Myocyte (in vitro differentiated cells): ENCODE data around the gene GBF1. TPM values are rescaled to one million over a fixed set of nuclear protein-coding genes. Genes with fewer than 3 reads are reported as not detected.

Source experiments
- DNase-seq: peaks from one replicate; pipeline ENCODE4 v3.0.0-alpha.2; 2012; ENCODE audit warnings: low read depth
- total RNA-seq: library from RNA; depleted of rRNA; stranded (reverse); fragments of >200 nt; gene quantifications from 2 replicates; pipeline ENCODE4 v1.2.3, GENCODE V29; 2014

GBF1 gene
- total RNA-seq, 1 donor from 2014 or later: 62.8 TPM

DNA sequence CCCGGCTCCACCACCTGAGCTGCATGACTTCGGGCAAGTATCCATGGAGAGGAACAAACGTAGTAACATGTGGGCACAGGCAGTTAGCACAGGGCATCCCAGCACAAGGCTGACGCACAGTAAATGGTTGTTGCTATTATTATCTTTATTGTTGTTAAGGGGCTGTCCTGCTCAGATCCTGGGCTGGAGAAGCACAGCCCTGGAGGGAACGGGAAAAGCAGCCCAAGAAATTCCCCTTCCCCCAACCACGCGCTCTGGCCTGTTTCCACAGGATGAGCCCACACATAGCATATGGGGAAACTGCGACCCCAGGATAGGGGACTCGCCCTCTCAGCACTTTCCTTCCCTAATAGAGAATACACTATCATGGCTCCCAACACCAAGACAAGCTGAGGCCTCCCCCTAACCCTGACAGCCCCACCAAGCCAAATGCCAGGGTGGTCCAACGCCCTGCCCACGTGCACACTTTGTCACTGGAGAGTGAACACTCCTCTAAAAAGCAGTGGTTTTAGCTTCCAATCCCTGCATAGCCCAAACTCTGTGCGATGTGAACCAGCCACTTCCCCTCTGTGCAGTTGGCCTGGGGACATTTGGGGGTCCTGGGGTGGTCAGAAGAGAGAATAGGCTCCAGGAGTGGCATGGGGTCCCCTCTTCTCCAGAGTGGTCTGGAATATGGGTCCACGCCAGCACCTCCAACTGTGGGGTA is 162.2 kb downstream of the GBF1 start:
- DNase-seq: no peak

- DNase-seq: peak; percentile 22
Measured at GRCh38 chr10:102408131-102408727, 162.9 kb downstream of the GBF1 start.

DNA sequence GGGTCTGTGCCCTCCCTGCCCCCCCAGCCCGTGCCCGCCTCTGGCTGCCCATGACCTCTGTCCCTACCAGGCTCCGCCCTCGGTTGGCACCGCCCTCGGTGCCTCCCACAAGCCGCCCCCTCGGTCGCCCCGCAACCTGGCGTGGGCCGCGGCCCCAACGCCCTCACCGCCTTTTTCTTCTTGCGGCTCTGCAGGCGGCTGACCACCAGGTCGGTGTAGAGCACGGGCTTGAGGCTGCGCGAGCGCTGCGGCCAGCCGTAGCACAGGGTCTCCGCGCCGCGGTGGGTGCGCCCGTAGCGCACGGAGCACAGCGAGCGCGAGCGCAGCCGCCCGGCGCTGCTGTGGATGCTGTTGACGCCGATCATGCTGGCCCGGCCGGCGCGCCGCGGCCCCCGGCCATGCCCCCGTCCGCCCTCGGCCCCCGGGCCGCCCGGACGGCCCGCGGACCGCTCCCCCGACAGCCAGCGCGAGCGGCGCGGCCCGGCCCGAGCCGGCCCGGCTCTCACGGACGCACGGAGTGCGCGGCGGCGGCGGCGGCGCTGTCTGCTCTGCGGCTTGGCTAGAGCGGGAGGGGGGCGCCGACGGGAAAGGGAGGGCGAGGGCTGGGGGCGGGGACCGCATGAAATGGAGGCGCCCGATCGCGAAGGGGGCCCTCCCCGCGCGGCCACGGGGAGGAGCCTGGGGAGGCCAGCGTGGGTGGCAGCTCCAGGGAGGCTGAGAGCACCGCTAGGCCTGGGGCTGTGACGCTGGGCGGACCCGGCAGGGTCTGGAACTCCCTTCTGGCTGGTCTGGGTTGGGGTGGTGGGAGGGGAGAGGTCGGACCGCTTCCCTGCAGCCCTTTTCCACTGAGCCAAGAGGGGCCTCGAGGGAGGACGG is 163.6 kb downstream of the GBF1 start:
- DNase-seq: peak; percentile 5

GRCh38 chr10:102409604-102410428 is 164.5 kb downstream of the GBF1 start:
- DNase-seq: no peak

GRCh38 chr10:102410429-102411073 is 165.2 kb downstream of the GBF1 start:
- no peak for DNase-seq

DNA sequence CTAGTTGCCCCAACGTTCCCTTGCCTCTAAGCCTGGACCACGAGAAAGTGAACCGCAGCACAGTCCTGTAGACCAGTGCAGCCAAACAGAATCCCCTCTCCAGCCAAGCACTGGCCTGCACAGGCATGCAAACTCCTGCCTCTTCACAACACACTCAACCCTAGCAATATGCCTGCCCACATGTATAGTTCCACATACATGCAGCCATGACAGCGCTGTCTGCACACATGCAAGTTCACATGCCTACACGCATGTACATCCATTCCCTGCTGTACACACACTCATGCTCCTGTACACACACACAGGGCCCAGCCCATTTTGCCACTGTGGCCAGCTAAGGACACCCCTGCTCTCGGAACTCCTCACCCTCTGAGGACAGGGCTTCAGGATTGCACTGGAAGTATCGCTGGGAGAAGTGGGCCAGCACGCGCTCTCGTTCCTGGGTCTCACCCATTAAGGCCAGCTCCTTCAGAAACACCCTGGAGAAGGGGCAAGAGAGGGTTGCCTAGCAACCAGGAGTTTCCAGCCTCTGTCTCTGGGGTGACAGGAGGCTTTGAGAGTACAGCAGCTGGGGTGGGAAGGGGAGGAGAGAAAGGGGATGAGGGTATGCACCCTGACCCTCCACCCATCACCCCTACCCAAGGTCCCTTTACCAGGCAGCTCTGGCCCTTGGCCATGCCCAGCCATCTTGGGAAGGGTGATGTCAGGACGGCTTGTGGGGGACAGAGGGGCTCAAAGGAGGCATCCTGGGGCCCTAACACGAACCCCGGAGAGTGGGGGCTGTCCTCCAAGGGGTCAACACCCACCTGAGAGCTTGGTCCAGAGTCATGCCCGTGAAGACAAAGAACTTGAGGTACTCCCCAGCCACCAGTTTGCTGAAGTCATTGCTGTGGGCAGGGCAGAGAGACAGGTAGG is 166.3 kb downstream of the GBF1 start:
- no peak for DNase-seq

- no peak for DNase-seq
Measured at GRCh38 chr10:102412293-102412692, 167.0 kb downstream of the GBF1 start.

DNA sequence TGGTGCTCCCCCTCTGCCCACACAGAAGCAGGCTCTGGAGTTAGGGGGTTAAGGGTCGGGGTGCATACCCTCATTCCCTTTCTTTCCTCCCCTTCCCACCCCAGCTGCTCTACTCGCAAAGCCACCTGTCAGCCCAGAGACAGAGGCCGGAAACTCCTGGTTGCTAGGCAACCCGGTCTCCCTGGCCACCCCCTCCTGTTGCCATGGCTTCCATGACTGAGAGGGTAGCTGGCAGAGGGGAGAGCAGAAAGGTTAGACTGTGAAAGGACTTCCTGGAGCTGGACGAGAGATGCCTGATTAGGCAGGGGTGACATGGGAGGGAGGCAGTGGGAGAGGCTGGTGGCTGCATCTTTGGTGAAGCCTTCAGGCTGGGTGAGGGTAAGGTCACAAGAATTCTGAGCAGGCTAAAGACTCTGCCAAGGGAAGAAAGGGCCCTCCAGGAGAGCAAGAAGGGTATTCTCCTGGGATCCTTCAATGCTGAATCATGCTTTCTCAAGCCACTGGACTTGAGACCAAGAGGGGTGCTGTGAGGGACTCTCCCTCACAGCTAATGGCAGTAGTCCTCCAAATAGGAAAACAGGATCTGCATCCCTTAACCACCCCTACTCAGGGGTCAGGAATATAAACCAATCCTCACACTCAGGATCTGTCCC is 167.8 kb downstream of the GBF1 start:
- DNase-seq: no peak

DNA sequence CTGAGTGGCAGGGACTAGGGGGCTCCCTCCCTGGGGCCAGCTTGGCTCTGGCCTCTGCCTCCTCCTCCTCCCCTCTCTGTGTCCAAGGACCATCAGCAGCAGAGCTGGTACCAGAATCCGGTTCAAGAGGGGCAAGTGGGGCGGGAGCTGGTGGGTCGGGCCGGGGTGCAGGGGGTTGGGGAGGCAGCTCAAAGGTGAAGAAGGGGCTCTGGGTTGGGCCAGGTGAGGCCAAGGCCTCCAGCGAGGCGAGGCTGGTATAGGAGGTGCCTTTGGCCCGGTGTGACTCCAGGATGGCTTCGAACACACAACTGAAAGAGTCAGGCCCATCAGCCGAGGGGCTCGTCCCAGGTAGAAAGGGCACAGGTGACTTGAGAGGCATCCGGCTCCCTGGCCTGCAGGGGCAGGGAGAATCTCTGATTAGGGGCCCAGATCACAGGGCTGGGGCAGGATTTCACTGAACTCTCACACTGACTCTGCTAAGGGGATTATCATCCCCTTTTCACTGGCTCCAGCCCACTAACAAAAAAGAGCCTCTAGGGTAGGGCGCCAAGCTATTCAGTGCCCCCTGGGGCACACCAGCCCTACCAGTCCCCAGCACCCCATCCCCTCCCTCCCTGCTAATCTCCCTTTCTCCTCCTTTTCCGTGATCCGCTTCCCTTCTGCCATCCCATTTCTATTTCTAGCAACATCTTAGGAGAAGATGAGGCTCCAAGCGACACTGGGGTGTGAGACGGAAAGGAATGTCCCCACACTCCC is 168.7 kb downstream of the GBF1 start:
- DNase-seq: no peak

DNA sequence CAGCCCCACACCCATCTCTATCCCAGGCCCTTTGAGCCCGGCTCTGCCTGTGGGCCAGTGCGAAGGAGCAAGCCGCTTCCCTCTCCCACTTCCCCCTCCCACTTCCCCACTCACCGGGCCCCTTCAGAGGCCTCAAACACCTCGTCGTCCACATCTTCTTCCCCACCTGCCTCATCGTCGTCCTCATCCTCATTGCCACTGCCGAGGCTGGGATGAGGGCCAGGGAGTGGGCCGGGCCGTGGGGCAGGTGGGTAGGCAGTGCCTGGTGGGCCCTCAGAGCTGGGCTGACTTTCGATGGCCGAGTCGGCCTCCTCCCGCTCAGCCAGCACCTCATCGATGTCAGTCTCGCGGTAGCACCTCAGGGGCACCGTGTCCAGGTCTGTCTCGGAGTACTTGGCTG is 169.4 kb downstream of the GBF1 start:
- DNase-seq: no peak

DNA sequence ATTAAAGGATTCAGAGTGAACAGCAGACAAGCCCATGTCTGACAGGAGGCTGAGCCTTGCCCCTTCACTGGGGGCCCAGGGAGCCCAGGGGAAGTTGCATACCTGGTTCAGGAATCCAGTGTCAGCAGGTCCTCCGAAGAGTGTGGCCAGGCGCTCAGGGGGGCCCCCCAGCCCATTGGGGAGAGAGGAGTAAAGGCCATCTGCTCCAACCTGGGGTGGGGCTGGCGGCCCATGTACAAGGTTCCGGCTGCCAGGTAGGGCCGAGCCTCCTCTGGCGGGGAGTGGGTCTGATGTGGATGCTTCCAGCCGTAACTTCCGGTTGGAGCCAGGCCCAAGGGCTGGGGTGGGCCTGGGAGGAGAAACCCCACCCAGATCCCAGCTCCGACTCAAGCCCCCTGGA is 171.0 kb downstream of the GBF1 start:
- DNase-seq: no peak

GRCh38 chr10:102416695-102417094 is 171.4 kb downstream of the GBF1 start:
- no peak for DNase-seq

- no peak for DNase-seq
Measured at GRCh38 chr10:102418622-102419268, 173.4 kb downstream of the GBF1 start, which contains the start of gene PSD. TSS of gene PSD (minus strand) at chr10:102418785. CDS start at chr10:102417038, 1,747 bp downstream.

DNA sequence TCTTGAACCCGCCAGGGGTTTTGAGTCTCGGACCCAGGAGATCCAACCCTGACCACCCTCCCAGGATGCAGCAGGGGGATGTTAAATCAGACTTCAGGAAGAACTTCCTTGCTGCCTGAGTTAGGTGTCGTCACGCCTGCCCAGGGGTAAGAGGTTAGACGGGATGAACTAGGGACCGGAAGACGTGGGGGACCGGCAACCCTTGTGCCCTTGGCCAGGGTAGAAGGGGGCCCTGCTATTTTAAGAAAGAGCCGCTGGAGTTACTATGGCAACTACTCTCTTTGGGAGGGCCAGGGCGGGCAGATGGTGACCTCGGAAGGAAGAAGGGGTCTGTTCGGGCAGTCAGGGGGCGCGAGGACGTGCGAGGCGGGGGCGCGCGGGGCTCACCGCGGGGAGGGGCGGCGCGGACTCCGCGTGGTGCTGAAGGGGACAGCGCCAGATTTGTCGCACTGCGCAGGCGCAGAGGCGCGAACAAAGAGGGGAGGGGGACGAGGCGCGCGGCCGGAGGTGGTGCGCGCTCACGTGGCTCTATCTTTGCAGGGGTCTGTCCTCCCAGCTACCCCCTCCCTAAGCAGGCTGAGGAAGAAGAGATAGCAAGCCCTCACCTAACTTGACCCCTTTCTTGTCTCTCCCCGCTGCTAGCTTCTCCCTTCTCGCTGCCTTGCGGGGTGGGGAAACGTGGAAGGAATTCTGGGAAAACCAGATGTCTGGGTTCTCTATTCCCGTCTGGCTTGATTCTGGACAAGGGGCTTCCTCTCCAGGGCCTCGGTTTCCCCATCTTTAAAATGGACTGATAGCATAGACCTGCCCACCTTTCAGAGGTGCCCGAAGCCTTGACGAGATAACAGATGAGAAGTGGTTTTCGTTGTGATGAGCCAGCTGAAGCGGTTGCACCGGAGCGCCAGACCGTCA is 174.2 kb downstream of the GBF1 start:
- no peak for DNase-seq

DNA sequence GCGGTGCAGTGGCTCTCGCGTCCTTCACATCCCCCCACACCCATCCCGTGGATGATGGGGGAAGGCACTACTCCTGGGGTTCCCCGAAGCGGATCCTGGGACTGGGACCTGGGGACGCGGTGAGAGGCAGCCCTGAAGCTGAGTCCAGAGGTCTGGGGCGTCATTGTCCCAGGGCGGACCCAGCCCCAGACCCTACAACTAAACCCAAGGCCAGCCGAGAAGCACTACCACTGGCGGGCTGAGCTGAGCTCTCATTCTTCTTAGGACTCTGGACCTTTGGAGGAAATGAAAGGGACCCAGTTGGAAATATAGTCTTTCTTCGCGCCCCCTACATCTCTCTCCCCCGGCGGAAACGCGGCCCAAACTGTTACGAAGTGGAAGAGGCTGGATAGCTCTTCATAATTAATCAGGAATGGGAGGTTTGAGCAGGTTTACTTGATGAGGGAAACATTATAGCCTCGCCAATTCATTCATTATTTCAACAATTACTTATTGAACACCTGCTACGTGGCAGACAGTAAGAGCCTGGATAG is 174.9 kb downstream of the GBF1 start:
- DNase-seq: no peak
